Measurements from ENCODE around the gene DCAF8. TPM values are rescaled to one million over a fixed set of nuclear protein-coding genes. Genes with fewer than 3 reads are reported as not detected.

The DCAF8 gene
- total RNA-seq, 1 donor from 2014 or later = 172 TPM

DNA sequence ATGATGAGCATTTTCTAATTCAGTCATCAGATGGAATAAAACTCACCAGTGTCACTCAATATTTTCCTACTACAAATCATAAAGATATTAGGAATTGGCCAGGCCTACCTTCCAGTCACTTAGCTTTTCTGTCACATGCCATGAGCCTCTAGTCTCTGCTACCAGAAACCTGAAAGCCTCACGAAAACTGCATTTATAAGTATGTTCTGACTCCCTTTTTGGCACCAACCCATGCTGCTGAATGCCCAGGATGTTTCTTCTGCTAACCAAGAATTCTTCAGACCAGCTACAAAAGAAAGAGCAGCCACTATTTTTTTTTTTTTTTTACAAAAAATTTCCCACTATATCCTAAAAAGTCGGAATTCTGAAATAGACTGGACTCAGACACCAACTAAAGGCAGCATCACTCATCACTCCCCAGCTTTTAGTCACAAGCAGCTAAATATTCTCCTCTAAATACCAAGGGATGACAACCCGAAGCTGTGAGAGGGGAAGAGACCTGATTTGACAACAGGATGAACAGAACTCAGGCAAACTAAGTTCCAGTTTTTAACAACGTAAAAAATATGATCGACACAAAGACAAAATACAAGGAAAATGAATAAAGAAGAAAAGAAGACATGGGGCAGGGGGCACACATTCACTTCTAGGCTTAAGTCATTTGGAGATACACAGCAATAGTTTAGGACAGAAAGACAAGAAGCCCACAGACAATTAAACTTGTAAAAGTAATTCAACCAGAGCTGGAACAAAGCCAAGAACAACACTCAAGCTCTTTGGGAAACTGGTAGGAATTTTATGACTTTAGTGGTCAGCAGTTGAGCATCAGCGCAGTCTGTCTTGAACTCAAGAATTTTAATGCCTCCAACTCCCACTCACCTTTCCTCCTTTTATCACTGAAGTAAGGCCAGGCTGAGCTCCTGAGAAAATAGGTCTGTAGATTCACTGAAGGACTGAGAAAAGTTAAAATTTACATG lies 1.7 kb downstream of the DCAF8 start:
- Mint-ChIP-seq H3K4me3 (ENCODE audit: low read depth) (peak overlapping the region; percentile 95), H3K9me3 (ENCODE audit: low read depth) (no peaks in the 10 kb centered on the region), H3K4me1 (ENCODE audit: low read depth) (peaks cover 31% of the 10 kb centered on the region), H3K27ac (peak overlapping the region; percentile 99), H3K27me3 (no peaks in the 10 kb centered on the region), H3K36me3 (ENCODE audit: insufficient read depth) (peaks cover 4% of the 10 kb centered on the region)
- TF ChIP-seq, protein P1, sequence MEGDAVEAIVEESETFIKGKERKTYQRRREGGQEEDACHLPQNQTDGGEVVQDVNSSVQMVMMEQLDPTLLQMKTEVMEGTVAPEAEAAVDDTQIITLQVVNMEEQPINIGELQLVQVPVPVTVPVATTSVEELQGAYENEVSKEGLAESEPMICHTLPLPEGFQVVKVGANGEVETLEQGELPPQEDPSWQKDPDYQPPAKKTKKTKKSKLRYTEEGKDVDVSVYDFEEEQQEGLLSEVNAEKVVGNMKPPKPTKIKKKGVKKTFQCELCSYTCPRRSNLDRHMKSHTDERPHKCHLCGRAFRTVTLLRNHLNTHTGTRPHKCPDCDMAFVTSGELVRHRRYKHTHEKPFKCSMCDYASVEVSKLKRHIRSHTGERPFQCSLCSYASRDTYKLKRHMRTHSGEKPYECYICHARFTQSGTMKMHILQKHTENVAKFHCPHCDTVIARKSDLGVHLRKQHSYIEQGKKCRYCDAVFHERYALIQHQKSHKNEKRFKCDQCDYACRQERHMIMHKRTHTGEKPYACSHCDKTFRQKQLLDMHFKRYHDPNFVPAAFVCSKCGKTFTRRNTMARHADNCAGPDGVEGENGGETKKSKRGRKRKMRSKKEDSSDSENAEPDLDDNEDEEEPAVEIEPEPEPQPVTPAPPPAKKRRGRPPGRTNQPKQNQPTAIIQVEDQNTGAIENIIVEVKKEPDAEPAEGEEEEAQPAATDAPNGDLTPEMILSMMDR (IDR thresholded peaks at IDR 0.05; ENCODE audit: unreplicated experiment) = no peak
- DNase-seq (ENCODE audit: low spot score, unreplicated experiment) = no peak

- H3K4me3 Mint-ChIP-seq (ENCODE audit: low read depth) = no peak overlapping the region
- H3K36me3 Mint-ChIP-seq (ENCODE audit: insufficient read depth) = peaks cover 4% of the 10 kb centered on the region
- no peak overlapping the region for H3K27ac Mint-ChIP-seq
- H3K4me1 Mint-ChIP-seq (ENCODE audit: low read depth) = peaks cover 29% of the 10 kb centered on the region
- TF ChIP-seq, protein P1 (IDR thresholded peaks at IDR 0.05; ENCODE audit: unreplicated experiment) = no peak
- no peaks in the 10 kb centered on the region for H3K9me3 Mint-ChIP-seq (ENCODE audit: low read depth)
- no peak for DNase-seq (ENCODE audit: low spot score, unreplicated experiment)
- H3K27me3 Mint-ChIP-seq = no peaks in the 10 kb centered on the region
Observed at GRCh38 chr1:160258177-160258798, 4.1 kb downstream of the DCAF8 start.

DNA sequence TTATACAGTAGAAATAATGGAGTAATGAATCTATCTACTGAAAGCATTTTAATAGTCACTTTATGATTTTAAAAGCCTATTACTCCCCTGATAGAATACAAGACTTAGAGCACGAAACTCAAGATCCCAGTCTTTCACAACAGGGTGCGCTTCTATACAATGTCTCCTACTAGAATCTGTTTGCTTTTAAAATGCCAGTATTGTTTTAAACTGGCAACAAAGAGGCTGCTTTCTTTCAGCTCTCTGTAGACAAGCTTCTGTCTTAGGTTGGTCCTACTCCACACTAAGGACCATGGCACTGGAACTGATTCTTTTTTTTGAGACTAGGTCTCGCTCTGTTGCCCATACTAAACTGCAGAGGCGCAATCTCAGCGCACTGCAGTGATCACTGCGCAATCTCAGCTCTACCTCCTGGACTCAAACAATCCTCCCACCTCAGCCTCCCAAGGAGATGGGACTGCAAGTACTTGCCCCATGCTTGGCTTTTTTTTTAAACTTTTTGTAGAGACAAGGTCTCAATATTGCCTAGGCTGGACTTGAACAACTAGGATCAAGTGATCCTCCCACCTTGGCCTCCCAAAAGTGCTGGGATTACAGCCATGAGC lies 4.8 kb downstream of the DCAF8 start:
- DNase-seq (ENCODE audit: low spot score, unreplicated experiment) = no peak
- H3K4me1 Mint-ChIP-seq (ENCODE audit: low read depth) = peaks cover 30% of the 10 kb centered on the region
- H3K27me3 Mint-ChIP-seq = no peaks in the 10 kb centered on the region
- H3K36me3 Mint-ChIP-seq (ENCODE audit: insufficient read depth) = peaks cover 5% of the 10 kb centered on the region
- no peaks in the 10 kb centered on the region for H3K9me3 Mint-ChIP-seq (ENCODE audit: low read depth)
- H3K4me3 Mint-ChIP-seq (ENCODE audit: low read depth) = no peak overlapping the region
- TF ChIP-seq, protein P1 (IDR thresholded peaks at IDR 0.05; ENCODE audit: unreplicated experiment) = no peak
- H3K27ac Mint-ChIP-seq = peak overlapping the region; percentile 43

DNA sequence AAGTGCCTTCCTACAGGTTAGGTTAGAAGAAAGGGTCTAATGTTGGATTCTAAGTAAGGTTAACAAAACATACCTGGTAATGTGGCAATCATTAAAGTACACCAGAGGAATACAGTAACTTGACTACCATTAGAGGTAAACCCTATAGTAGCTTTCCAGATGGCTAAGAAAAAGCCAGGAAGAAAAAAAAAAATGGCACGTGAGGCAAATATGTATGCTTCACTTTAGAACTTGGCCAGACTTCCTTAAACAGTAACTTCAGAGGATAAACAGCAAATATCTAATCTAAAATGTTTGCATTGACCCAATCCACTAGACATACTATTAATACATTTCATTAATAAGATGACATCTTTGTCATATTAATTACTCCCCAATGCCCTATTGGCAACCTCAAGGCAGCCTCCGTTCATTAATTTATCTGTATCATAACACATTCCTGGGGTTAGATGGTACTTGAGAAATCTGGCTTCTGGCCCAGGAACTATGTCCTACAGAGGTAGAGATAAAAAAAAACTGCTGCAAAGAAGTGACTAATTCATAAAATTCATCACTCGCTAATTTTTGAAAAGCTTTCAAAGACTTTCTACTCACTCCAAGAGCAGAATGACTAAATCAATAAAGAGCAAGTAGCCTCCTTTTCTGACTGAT lies 5.8 kb downstream of the DCAF8 start:
- H3K4me1 Mint-ChIP-seq (ENCODE audit: low read depth) = peaks cover 35% of the 10 kb centered on the region
- TF ChIP-seq, protein P1 (IDR thresholded peaks at IDR 0.05; ENCODE audit: unreplicated experiment) = no peak
- DNase-seq (ENCODE audit: low spot score, unreplicated experiment) = no peak
- H3K36me3 Mint-ChIP-seq (ENCODE audit: insufficient read depth) = peaks cover 5% of the 10 kb centered on the region
- no peak overlapping the region for H3K27ac Mint-ChIP-seq
- no peaks in the 10 kb centered on the region for H3K27me3 Mint-ChIP-seq
- H3K4me3 Mint-ChIP-seq (ENCODE audit: low read depth) = no peak overlapping the region
- no peaks in the 10 kb centered on the region for H3K9me3 Mint-ChIP-seq (ENCODE audit: low read depth)
